ENCODE results near the gene STON1.
"Not testable (repeated sequence)": the region's sequence is repeated elsewhere in the genome, so short reads cannot be mapped to it uniquely, and the experiment has no call there.

STON1 gene

DNA sequence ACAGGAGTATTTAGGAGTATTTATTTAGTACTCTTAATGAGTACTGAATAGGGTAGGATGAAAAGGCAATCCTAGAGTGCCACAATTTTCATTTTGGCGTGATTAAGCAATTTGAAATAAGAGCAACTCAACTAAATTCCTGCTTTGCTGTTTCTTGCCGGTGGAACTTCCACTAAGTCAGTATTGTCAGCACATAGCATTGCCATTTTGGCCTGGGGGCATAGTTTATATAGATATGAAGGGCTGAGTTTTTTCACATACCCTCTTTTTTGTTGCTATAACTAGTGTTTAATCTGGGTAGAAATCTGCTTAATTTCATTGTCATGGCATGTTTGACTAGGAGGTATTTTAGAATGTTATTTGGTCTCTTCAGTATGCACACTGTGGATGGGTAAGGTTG, 89.6 kb downstream of the STON1 start:
- DNase-seq (ENCODE audit: low read depth in 2 of 2) = no peak

DNA sequence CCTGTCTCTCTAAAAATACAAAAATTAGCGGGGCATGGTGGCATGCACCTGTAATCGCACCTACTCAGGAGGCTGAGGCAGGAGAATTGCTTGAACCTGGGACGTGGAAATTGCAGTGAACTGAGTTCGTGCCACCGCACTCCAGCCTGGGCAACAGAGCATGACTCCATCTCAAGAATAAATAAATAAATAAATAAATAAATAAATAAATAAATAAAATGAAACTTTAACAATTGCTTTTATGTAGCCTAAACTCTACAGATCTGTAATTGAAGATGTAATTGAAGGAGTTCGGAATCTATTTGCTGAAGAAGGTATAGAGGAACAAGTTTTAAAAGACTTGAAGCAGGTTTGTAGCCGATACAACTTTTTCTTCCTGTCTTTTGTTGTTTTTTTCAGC, 90.7 kb downstream of the STON1 start:
- no peak for DNase-seq (ENCODE audit: low read depth in 2 of 2)

DNA sequence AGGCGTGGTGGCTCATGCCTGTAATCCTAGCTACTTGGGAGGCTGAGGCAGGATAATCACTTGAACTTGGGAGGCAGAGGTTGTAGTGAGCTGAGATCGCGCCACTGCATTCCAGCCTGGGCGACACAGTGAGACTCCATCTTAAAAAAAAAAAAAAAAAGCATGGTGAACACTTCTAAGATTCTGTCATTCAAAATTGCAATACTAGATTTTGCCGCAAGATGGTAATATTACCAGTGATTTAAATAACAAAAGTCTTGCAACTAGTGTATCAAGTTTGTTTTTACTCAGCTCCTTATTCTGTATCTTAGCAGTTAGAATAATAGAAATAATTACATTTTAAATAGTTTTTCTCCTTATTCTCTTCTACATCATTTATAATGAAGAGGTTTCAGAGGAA, 92.7 kb downstream of the STON1 start:
- not testable (repeated sequence) for DNase-seq (ENCODE audit: low read depth in 2 of 2)

DNA sequence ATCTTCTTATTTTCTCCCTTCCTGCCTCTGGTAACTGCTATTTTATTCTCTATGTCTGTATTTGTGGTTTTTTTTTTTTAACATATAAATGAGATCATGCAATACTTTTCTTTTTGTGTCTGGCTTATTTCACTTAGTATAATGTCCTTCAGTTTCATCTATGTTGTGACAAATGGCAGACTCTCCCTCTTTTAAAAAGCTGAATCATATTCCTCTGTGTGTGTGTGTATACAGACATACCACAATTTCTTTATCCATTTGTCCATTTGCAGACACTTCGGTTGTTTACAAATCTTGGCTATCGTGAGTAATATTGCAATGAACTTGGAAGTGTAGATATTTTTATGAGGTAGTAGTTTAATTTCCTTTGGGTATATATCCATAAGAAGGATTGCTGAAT, 94.7 kb downstream of the STON1 start:
- DNase-seq (ENCODE audit: low read depth in 2 of 2) = no peak

DNA sequence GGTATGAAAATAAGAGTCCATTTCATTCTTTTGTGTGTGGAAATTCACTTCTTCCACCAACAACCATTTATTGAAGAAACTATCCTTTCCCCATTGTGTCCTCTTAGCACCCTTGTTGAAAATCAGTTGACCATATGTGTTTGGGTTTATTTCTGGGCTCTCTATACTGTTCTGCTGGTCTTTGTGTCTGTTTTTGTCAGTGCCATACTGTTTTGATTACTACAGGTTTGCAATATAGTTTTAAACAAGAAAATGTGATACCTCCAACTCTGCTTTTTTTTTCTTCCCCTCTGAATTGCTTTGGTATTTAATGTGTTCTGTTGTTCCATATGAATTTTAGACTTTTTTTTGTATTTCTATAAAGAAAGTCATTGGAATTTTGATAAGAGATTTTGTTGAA, 96.1 kb downstream of the STON1 start:
- no peak for DNase-seq (ENCODE audit: low read depth in 2 of 2)

DNA sequence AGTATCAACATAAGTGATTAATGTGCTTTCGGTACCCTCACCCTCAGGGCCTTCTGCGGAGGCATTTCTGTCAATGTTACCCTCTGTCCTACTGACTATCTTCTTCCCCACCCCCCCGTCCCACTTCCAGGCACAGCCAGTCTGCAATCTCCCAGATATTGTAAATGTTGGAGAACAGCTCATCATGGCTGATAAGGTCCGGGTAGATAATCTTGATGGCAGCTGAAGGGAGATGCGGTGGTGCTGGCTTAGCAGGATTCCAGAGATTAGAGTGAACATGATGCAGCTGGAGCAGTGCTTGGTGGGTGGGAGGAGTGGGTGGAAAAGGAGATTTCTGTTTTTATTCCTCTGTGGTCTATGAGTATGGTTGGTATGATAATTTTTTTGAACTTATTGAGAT, 103.2 kb downstream of the STON1 start:
- no peak for DNase-seq (ENCODE audit: low read depth in 2 of 2)

DNA sequence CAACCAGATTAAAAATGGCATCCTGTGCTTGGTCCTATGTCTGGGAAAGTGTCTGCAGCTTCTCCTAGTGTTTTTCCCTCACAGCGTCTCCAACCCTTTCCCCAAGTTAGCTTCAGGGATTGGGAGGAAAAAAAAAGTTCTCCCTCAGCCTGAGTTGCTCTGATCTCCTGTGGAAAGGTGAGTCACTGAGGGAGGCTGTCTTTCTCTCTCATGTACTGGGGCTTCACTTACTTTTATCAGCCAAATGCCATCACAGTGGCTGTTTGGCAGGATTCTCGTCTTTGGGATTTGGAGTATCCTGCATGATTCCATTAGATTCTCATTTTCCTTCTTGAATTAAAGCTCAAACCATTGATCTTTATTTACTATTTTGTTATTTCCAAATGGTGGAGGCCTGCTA, 105.8 kb downstream of the STON1 start:
- DNase-seq (ENCODE audit: low read depth in 2 of 2) = no peak

DNA sequence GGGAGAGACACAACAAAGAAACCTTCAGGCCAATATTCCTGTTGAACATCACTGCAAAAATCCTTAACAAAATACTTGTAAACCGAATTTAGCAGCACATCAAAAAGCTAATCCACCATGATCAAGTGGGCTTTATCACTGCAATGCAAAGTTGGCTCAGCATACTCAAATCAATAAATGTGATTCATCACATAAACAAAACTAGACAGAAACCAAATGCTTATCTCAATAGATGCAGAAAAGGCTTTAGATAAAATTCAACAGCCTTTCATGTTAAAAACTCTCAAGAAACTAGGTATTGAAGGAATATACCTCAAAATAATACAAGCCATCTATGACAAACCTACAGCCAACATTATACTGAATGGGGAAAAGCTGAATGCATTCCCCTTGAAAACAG, 108.3 kb downstream of the STON1 start:
- DNase-seq (ENCODE audit: low read depth in 2 of 2) = no peak

All from stimulated activated CD8-positive, alpha-beta memory T cell treated with anti-CD3 and anti-CD28 coated beads, Interleukin-2, amount 100 ng/mL, for 48 hours (primary cell).